PC-3 (cell line): ENCODE results near the gene CHCHD10.

Experiments used
- EZH2 ChIP-seq: fragments of 300-600 bp; sonication (generic); IDR thresholded peaks from one replicate; pipeline ENCODE4 v1.6.1; 2017; ENCODE audit warnings: antibody characterized with exemption, mild to moderate bottlenecking, low read length; ENCODE audit not compliant: unreplicated experiment
- EZH2phosphoT487 ChIP-seq: fragments of 300-600 bp; sonication (generic); IDR thresholded peaks from 2 replicates; pipeline ENCODE4 v1.6.1; 2018; ENCODE audit warnings: mild to moderate bottlenecking, antibody characterized with exemption, low read length, borderline replicate concordance
- TF ChIP-seq, protein P1 (sequence below): fragments of 300-600 bp; sonication (generic); conservative IDR thresholded peaks from 2 replicates; pipeline ENCODE4 v1.5.1; 2017; ENCODE audit warnings: antibody characterized with exemption, low read depth, mild to moderate bottlenecking, low read length

DNA sequence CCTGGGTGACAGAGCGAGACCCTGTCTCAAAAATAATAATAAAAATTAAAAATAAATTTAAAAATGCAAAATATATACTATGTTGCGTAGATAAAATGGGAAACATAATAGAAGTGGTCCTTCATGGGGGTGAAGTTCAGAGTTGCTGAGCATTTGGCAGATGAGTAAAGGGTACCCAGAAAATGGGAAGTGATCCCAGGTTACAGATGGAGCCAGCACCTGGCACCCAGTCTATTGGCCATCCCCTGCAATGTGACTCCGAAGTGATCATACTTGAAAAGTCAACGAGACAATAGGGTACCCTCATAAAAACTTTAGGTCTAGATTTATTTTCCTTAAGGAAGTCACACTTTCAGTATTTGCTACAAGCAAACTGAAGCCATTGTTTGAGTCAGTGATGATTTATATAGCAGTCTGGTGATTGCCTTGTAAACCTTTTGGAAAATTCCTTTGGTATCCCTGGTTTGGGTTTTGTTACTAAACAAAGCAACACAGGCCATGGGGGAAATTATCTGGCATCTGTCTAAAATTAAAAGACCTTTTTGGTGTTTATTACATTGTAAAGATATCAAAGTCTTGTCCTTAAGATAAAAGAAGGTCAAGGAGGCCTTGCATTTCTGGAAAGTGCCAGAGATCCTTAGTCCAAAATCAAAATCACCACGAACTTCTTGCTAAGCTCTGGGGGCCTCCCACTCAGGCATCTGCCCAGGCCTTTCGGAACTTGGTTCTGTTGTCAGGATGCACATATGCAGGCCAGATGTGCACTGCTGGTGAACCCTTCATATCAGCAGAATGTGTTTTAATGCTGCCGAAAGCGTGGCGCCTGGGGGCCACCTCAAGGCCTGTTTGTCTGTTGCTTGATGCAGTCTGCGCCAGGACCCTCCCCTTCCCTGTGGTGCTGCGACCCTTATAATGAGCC lies 23.3 kb upstream of the CHCHD10 start:
- TF ChIP-seq, protein P1, sequence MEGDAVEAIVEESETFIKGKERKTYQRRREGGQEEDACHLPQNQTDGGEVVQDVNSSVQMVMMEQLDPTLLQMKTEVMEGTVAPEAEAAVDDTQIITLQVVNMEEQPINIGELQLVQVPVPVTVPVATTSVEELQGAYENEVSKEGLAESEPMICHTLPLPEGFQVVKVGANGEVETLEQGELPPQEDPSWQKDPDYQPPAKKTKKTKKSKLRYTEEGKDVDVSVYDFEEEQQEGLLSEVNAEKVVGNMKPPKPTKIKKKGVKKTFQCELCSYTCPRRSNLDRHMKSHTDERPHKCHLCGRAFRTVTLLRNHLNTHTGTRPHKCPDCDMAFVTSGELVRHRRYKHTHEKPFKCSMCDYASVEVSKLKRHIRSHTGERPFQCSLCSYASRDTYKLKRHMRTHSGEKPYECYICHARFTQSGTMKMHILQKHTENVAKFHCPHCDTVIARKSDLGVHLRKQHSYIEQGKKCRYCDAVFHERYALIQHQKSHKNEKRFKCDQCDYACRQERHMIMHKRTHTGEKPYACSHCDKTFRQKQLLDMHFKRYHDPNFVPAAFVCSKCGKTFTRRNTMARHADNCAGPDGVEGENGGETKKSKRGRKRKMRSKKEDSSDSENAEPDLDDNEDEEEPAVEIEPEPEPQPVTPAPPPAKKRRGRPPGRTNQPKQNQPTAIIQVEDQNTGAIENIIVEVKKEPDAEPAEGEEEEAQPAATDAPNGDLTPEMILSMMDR, result no peak
- TF ChIP-seq EZH2 (no peak), EZH2phosphoT487 (no peak)
